ENCODE measurements around the gene RASSF8. TPM values are rescaled to one million over a fixed set of nuclear protein-coding genes. Genes with fewer than 3 reads are reported as not detected.

RASSF8 gene
- total and polyA plus RNA-seq, 9 of the 15 experiments (the other 6 are each of a cell fraction or from before 2014, with no cell fraction given), result 0.01 to 0.36 (median 0.12) TPM; not detected in 1

DNA sequence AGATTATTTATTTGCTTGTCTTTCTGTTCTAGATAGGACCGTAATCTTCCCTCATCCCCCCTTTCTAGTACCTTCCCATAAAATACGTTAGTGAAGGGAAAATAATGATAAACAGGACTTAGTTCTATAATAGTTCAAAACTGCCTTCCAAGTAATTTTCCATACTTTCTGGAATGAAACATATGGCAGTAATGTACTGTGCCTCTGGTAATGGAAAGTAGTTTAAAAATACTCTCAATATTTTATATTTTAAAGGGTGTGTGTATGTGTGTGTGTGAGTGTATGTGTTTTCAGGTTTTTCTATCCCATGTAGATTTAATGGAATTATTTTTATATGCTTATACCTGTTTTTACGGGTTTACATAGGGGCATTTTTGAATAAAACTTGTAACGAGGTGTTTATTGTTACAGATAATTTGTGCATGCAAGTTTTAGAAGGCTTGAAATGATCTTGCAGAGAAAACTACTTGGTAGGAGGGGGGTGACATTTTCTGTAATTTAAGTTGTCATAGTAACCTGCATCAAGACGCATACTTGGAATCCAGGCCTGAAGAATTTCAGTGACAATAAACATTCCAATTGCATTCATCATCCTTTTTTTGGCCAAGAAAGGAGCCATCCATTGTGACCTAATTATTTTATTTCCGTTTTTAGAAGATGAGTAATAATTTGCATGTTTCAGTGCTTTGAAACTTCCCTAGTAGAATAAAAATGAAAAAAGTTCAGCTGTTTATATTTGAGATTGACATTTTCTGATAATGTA lies 38.9 kb downstream of the RASSF8 start:
- no TSS peak for BruUV-seq (replicated peaks)
- no peak overlapping the region for H3K4me2 ChIP-seq (ENCODE audit: insufficient read depth, low read length)
- no peaks in the 10 kb centered on the region for H3K79me2 ChIP-seq (ENCODE audit: control insufficient read depth, insufficient read depth, low read length)
- in situ Hi-C loops (cut with MboI), result no loop called here
- WGBS (ENCODE audit: insufficient coverage, low coverage, missing lambda C conversion rate), result 0% methylated on average over 6 of the region's 6 CpGs
- ChIA-PET CTCF (ENCODE audit: low intra/inter-chr PET ratio) (no interaction called here), POLR2A (no interaction called here)
- H3K4me1 ChIP-seq (replicated peaks in 1 of 2; ENCODE audit: control insufficient read depth in 2 of 2, insufficient read depth in 2 of 2, low read length in 2 of 2), result no peaks in the 10 kb centered on the region
- no peaks in the 10 kb centered on the region for H4K20me1 ChIP-seq (replicated peaks; ENCODE audit: control insufficient read depth, insufficient read depth, low read length)
- no peak overlapping the region for H3K9ac ChIP-seq (ENCODE audit: insufficient read depth in 1 of 2, low read depth in 2 of 2, low read length in 2 of 2)
- no peak overlapping the region for H3K4me3 ChIP-seq
- H3K27ac ChIP-seq (ENCODE audit: extremely low read depth, low read depth, low read length), result no peak overlapping the region
- H3K9me1 ChIP-seq (ENCODE audit: control insufficient read depth, insufficient read depth, low read length), result no peaks in the 10 kb centered on the region
- no peak for DNase-seq (ENCODE audit: extremely low read depth in 1 of 4, low spot score in 3 of 4)
- no peaks in the 10 kb centered on the region for H3K27me3 ChIP-seq (ENCODE audit: control insufficient read depth in 2 of 2, insufficient read depth in 2 of 2, low read length in 2 of 2)
- ATAC-seq, result no peak
- FAIRE-seq, result no peak
- no peaks in the 10 kb centered on the region for H3K9me3 ChIP-seq (replicated peaks; ENCODE audit: control insufficient read depth, insufficient read depth, low read depth, low read length)
- intact Hi-C loops (cut with micrococcal nuclease), result no loop called here
- no peak overlapping the region for H2AFZ ChIP-seq (ENCODE audit: low read depth, low read length)
- no peaks in the 10 kb centered on the region for H3K36me3 ChIP-seq (ENCODE audit: control insufficient read depth, insufficient read depth, low read length)
- no peak for TF ChIP-seq PYGO2 (tag; IDR thresholded peaks at IDR 0.05)
- no peak for TF ChIP-seq ZNF79 (CRISPR knock-in tag; IDR thresholded peaks at IDR 0.05; ENCODE audit: low read depth)
- no peak for TF ChIP-seq ZNF253 (CRISPR knock-in tag; conservative IDR thresholded peaks at IDR 0.05)
- no peak for TF ChIP-seq POLR2AphosphoS2 (IDR thresholded peaks at IDR 0.05; ENCODE audit: low read length)
- TF ChIP-seq, protein P1, sequence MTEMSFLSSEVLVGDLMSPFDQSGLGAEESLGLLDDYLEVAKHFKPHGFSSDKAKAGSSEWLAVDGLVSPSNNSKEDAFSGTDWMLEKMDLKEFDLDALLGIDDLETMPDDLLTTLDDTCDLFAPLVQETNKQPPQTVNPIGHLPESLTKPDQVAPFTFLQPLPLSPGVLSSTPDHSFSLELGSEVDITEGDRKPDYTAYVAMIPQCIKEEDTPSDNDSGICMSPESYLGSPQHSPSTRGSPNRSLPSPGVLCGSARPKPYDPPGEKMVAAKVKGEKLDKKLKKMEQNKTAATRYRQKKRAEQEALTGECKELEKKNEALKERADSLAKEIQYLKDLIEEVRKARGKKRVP (CRISPR knock-in tag; IDR thresholded peaks at IDR 0.05), result no peak
- no peak for TF ChIP-seq MAFK (IDR thresholded peaks at IDR 0.05; ENCODE audit: low read length)
- TF ChIP-seq CREM (IDR thresholded peaks at IDR 0.05; ENCODE audit: low read depth), result no peak
